Breast epithelium (tissue), 3 donors: ENCODE measurements around the gene ARFGEF2.

Experiments
- CTCF ChIP-seq, 3 donors: fragments of 450-650 bp; IDR thresholded peaks; one replicate each; pipeline ENCODE4 v1.5.1; 2016 to 2017; ENCODE audit warnings: antibody characterized with exemption in 3 of 3, mild to moderate bottlenecking in 3 of 3, moderate library complexity in 3 of 3
- POLR2A ChIP-seq: fragments of 450-650 bp; IDR thresholded peaks from one replicate; pipeline ENCODE4 v1.6.1; 2016; ENCODE audit warnings: antibody characterized with exemption, mild to moderate bottlenecking, moderate library complexity

- TF ChIP-seq POLR2A (no peak), CTCF (IDR thresholded peaks at IDR 0.05) (no peak)
Measured at GRCh38 chr20:48892891-48893290, 28.6 kb upstream of the ARFGEF2 start.
